Stimulated activated CD8-positive, alpha-beta memory T cell treated with anti-CD3 and anti-CD28 coated beads, Interleukin-2, amount 100 ng/mL, for 48 hours (primary cell): ENCODE data around the gene PML.

ENCODE experiments used
- DNase-seq, 2 donors: peaks; one replicate each; pipeline ENCODE4 v3.0.0-alpha.2; 2020; ENCODE audit warnings: low read depth in 2 of 2

Gene PML

DNA sequence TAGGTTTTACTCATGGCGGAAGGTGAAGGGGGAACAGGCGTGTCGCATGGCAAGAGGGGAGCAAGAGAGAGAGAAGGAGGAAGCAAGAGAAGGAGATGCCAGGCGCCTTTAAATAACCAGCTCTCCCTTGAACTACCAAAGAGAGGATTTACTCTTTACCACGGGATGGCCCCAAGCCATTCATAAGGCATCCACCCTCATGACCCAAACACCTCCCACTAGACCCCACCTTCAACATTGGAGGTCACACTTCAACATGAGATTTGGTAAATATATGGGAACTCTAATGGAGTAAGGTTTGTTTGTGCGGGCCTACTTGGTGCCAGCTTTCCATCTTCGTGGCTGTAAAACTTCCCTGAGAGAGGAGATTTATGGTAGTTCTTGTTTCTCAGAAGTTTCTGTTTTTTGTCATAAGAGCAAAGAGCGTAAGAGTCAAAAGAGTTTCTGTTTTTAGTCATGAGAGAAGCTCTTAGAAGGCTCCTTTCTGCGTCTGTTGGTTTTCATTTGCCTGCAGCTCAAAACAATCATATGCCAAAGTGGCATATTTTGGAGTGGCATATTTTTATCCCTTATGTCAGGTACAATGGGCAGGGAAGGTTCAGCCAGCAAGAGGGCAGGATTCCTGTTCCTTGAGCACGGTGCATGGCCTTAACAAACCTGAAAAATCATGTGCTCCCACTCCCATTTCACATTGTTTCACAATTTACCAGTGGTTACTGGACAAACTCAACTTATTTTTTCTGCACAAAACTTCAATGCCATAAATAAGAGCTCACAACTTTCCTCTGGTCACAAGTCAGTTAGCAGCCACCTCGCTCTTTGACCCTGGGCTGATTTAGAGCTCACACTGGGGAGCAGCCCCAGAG, 12.5 kb downstream of the PML start:
- no peak for DNase-seq

DNA sequence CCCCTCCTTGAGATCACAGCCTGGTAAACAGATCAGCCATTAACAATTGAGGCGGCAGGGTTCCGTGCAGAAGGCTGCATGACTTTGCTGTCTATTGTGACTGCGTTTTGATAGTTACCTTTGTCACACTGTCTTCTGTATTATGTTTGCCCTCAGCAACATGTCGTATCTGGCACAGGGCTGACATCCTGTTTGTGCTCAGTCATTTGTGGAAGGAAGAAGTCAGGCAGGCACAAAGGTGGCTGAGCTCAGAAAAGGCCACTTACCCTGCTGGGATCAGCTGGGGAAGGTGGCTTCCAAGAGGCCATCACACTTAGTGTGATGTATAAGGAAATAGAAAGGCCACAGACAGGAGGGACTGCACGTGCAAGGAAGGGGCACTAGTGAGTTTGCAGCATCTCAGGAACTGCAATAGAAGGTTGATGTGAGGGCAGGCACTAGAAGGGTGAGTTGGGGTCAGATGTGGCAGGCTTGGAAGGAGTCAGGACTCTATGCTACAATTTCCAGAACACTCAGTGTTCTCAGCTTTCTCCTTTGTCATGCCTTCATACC, 13.4 kb downstream of the PML start:
- no peak for DNase-seq

GRCh38 chr15:74008901-74009300, 14.4 kb downstream of the PML start:
- no peak for DNase-seq

GRCh38 chr15:74010929-74011540, 16.5 kb downstream of the PML start:
- no peak for DNase-seq

DNA sequence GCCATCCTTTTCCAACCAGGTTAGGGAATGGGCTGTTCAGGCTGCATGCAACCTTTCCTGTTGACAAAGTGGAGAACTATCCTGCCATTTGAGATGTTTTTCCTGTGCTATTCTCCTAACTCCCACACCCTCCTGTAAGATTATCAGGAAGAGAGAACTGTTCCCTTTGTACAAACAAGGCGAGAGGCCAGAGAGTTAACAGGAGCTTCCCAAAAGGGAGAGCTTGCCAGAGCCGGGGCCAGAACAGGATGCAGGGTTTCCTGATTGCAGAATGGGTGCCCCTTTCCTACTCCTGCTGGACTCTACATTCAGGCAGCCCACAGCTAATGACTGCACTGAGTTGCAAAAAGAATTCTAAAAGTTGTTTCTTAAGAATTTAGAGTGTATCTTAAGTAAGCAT, 17.1 kb downstream of the PML start:
- DNase-seq = no peak

- DNase-seq = no peak
Measured at GRCh38 chr15:74013374-74013894, 18.9 kb downstream of the PML start.

- DNase-seq = no peak
Measured at GRCh38 chr15:74019734-74020133, 25.2 kb downstream of the PML start.

DNA sequence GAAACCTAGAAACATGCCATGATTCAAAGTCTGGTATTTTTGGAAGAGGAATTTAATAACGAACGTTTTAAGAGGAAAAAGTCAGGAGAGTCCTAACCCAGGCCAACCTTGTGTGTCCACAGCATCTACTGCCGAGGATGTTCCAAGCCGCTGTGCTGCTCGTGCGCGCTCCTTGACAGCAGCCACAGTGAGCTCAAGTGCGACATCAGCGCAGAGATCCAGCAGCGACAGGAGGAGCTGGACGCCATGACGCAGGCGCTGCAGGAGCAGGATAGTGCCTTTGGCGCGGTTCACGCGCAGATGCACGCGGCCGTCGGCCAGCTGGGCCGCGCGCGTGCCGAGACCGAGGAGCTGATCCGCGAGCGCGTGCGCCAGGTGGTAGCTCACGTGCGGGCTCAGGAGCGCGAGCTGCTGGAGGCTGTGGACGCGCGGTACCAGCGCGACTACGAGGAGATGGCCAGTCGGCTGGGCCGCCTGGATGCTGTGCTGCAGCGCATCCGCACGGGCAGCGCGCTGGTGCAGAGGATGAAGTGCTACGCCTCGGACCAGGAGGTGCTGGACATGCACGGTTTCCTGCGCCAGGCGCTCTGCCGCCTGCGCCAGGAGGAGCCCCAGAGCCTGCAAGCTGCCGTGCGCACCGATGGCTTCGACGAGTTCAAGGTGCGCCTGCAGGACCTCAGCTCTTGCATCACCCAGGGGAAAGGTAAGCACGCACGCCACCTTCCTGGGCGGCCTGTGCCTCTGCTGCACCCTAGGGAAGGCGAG, 28.4 kb downstream of the PML start:
- DNase-seq = no peak

GRCh38 chr15:74024687-74025086, 30.2 kb downstream of the PML start:
- no peak for DNase-seq

DNA sequence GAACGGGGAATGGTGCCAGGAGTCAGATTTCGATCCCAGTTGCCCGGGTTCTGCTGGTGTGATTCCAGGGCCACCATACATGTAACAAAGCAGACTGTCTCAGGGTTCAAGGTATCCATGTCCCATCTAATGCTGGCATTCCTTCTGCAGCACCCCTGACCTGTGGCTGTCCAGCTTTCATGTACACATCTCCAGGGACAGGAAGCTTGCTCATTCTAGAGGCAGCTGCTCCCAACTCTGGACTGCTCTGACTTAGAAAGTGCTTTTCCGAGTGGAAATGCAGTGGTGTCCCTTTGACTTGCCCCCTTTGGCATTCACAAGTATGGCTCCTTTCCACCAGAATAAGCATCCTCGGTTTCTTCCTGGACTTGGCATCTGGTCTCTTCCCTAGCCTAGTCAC, 30.9 kb downstream of the PML start:
- no peak for DNase-seq

- DNase-seq = no peak
Measured at GRCh38 chr15:74027688-74028087, 33.2 kb downstream of the PML start.

GRCh38 chr15:74028646-74029045, 34.1 kb downstream of the PML start:
- no peak for DNase-seq

GRCh38 chr15:74032046-74032445, 37.5 kb downstream of the PML start:
- no peak for DNase-seq

DNA sequence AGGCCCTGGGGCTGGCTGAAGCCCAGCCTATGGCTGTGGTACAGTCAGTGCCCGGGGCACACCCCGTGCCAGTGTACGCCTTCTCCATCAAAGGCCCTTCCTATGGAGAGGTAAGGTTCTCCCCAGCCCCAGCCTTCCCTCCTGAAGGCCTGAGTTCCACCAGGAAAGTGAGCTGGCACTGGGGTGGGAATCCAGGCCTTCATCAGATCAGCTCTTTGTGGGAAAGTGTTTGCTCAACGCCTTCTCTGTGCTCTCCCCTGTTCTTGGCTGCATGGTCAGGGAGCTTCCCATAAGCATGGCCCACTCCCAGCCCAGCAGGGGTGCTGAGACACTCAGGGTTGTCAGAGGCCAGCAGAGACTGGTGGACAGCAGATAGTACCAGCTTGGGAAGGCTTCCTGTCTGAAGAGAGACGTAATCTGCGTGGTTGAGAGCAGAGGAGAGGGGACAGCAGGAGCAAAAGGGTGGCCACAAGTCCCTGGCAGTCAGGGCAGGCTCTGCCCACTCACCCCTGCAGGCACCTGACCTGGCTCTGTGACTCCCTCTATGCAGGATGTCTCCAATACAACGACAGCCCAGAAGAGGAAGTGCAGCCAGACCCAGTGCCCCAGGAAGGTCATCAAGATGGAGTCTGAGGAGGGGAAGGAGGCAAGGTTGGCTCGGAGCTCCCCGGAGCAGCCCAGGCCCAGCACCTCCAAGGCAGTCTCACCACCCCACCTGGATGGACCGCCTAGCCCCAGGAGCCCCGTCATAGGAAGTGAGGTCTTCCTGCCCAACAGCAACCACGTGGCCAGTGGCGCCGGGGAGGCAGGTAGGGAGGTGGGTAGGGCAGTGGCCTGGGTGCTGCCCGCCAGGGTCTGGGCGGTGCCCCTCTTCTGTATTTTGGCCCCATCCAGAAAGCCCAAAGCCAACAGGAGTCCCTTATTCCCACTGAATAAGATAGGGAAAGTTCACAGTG, 38.4 kb downstream of the PML start:
- no peak for DNase-seq

DNA sequence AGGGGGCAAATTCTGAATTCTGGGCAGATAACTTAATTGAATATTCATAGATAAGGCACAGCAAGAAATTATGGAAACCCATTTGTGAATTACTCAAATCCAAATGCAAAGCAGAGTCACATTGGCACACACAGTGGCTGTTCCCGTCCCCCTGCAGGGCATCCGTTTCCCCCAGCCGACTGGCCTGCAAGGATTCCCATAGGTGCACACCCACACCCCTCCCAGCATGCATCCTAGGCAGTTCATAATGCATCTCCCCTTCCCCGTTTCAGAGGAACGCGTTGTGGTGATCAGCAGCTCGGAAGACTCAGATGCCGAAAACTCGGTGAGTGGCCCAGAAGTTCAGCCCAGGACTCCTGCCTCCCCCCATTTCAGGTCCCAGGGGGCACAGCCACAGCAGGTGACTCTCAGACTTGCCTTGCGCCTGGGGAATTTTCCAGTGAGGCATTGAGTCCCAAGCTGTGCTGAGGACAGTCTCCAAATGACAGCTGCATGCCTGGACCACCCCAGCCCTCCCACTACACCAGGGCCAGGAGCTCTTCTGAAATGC, 39.8 kb downstream of the PML start:
- DNase-seq = no peak

DNA sequence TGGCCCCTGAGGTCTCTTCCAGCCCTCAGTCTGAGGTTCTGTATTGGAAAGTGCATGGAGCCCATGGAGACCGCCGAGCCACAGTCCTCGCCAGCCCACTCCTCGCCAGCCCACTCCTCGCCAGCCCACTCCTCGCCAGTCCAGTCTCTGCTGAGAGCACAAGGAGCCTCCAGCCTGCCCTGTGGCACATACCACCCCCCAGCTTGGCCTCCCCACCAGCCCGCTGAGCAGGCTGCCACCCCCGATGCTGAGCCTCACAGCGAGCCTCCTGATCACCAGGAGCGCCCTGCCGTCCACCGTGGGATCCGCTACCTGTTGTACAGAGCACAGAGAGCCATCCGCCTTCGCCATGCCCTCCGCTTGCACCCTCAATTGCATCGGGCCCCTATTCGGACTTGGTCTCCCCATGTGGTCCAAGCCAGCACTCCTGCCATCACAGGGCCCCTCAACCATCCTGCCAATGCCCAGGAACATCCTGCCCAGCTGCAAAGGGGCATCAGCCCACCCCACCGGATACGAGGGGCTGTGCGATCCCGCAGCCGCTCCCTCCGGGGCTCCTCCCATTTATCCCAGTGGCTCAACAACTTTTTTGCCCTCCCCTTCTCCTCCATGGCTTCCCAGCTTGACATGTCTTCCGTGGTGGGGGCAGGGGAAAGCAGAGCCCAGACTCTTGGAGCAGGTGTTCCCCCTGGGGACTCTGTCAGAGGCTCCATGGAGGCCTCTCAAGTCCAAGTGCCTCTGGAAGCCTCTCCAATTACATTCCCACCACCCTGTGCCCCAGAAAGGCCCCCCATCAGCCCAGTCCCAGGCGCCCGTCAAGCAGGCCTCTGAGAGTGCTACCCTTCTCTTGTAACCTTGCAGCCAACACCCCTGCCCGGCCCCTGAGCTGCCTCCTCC, 40.9 kb downstream of the PML start:
- no peak for DNase-seq

DNA sequence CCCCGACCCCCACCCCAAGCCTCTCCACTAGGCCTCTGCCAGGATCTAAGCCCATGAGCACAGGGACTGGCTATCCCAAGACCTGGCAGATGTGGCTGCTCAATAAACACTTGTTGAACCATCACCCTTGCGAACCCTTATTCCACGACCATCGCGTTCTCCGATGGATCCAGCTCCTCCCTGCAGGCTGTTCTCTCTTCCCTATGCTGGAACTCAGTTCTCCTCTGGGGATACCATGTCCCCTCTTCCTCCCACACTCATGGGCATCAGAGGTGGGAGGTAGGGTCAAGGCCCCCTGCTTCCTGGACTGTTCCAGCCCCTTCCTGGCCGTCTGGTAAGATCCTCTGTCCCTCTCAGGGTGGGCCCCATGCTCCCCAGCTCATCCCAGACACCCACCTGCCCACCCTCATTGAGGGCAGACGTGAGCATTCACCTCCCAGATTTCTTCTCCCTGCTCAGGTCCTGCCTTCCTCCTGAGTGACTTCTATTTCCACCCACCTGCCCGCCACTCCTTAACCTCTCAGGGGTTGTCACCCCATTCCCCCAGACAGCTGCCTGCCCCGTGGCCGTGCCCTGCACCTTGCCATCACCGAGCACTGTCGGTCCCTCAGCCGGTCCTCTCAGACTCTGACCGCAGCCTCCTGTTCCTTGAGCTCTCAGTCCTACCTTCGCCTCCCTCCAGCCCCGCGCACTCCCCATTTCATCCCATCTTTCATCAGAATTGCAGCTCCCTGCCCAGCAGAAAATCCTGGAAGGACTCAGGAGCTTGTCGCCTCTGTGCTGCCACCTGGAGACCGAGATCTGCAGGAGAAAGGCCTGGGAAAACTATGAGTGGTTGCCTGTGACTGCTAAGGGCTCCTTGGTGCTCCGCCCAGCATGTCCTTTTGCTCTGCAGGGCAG, 42.0 kb downstream of the PML start:
- no peak for DNase-seq
